Activated CD4-positive, alpha-beta T cell treated with anti-CD3 and anti-CD28 coated beads for 1 hour (primary cell): ENCODE data around the gene SPAG6.
"Not testable (repeated sequence)": the region's sequence is repeated elsewhere in the genome, so short reads cannot be mapped to it uniquely, and the experiment has no call there.

ENCODE experiments used
- DNase-seq: peaks from one replicate; pipeline ENCODE4 v3.0.0-alpha.2; 2020

SPAG6 gene

DNA sequence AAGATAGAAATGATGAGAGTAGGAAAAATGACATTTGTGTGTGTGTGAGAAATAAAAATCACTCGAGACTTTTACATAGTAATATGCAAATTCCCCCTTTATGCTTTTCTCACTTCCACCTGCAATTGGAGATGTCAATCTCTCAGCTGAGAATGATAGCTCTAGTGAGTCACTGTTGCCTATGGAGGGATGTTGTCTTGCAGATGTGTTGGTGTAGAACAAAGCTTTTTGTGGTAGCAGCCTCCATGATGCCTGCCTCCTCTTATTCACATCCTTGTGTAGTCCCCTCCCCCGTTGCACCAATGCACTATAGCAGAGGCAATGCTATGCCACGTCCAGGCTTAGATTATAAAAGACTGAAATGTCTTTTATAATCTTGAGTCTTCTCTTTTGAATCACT is 33.8 kb downstream of the SPAG6 start:
- no peak for DNase-seq

DNA sequence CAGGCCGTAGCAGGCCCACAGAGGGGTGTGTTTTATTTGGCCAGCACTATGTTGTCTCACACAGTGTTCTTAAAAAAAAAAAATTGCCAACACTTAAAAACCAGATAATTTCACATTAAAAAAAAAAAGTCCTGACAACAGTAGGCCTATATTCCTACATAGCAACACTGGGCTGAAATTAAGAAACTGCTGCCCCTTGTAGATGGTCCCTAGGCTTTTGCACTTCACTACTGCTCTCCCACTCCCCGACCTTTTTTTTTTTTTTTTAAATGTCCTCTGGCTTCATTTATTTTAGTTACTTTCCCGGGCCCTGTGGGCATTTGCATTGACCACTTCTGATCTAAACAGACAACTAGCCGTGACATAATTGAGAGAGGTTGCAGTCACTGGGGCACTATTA is 36.0 kb downstream of the SPAG6 start:
- DNase-seq = no peak

DNA sequence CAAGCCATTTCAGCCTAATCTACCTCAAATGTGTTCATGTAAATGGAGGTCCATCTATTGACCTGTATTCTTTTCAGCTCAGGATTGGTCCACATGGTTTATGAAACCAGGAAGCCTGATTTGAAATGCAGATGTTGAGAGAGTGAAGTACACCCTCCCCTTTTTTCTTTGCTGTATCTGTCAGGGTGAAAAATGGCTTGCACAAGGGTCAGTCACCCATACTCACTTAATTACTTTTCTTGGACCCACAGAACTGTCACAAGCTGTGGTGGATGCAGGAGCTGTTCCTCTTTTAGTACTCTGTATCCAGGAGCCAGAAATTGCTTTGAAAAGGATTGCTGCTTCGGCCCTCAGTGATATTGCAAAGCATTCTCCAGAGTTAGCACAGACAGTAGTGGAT is 41.2 kb downstream of the SPAG6 start:
- DNase-seq = no peak

DNA sequence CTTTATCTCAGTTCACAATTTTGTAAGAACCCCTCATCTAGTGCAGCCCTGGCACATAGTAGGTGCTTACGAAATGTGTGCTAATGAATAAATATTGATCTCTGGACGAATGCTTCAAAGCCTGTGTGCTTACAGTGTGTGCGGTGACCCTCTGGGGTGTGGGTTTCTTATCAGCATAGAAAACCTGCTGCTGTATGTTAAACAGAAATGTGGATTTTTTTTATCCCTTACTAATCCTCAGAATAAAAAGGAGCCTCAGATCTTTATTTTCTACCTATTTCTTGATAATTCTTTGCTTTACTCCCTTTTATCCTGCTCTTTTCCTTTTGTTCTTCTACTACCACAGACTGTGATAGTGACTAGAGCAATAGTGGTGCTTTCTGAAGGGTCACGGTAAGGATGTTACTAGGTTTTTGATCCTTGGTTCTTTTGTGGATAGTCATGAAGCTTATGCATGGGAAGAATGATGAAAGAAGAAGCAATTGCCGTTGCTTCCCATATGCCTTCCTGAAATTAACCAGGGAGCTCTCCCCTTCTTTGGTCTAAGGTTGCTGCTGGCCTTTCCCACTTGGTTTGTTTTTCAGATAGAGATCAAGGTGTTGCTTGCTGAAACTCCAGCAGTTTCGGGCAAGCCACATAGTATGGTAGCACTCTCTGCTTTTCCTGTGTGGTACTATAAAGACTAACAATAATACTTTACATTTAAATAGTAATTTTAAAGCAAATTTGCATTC is 44.7 kb downstream of the SPAG6 start:
- DNase-seq = no peak

DNA sequence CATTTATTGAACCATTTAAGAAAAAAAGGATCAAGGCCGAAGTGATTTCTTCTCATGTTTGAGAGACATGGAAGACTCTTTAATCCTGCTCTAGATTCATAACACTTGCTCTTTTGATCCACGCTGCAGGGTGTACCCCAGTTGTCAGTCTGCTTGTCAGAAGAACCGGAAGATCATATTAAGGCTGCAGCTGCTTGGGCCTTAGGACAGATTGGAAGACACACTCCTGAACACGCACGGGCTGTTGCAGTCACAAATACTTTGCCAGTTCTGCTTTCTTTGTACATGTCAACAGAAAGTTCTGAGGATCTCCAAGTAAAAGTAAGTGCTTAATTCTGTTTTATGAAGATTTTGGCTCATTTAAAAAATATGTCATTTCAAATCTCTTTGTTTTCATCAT is 46.3 kb downstream of the SPAG6 start:
- DNase-seq = no peak

DNA sequence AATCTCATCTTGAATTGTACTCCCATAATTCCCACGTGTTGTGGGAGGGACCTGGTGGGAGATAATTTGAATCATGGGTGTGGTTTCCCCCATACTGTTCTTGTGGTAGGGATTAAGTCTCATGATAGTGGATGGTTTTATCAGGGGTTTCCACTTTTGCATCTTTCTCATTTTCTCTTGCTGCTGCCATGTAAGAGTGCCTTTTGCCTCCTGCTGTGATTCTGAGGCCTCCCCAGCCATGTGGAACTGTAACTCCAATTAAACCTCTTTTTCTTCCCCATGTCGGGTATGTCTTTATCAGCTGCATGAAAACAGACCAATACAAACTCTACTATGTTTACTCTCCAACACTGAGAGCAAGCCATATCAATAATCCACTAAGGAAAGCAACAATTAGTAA is 50.9 kb downstream of the SPAG6 start:
- DNase-seq = not testable (repeated sequence)

DNA sequence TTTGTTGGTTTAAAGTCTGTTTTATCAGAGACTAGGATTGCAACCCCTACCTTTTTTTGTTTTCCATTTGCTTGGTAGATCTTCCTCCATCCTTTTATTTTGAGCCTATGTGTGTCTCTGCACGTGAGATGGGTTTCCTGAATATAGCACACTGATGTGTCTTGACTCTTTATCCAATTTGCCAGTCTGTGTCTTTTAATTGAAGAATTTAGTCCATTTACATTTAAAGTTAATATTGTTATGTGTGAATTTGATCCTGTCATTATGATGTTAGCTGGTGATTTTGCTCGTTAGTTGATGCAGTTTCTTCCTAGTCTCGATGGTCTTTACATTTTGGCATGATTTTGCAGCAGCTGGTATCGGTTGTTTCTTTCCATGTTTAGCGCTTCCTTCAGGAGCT is 61.6 kb downstream of the SPAG6 start:
- not testable (repeated sequence) for DNase-seq

DNA sequence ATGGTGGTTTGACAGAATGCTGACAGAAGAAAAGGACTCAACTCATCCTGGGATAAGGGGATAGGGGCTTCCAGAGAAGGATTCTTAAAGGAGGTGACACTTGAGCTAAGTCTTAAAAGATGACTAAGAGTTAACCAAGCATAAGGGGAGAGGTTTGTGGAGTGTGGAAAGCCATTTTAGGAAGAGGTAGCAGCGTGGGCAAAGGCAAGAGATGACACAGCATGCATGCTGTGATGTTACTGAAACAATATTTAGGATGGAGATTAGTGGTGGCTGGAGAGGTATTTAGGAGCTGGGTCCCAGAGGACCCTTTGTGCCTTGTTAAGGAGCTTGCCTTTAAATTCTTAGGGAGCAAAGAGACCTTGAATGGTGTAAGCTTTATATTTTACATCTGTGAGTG is 65.1 kb downstream of the SPAG6 start:
- no peak for DNase-seq

DNA sequence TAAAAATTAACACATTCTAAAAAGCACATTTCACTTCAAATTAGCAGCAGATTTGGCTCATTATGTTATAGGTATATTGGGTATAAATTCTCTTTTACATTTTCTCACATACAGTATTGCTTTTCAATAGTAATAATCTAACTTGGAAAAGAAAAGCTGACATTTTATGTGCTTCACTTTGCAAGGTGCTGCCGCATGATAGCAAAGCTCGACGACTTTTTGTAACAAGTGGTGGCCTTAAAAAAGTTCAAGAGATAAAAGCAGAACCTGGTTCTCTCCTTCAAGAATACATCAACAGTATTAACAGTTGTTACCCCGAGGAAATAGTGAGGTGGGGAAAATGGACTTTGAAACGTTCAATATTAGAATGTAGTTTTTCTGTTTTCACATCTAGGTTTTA is 65.5 kb downstream of the SPAG6 start:
- no peak for DNase-seq

DNA sequence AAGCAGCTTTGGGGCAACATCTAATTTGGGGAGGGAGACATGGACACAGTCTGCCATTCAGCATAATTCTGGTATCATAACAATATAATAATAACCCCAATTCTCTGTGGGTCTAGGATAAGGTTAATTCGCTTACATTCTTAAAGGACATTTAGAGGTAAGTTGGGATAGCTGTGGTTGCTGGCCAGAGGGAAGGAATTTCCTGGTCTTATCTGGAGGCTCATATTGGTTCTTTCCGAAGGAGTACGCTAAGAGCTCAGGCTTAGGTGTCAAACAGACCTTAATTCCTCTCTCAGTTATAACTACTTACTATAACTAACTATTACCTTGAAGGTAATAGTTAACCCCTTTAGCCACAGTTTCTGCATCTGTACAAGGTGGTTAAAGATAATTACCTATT is 68.8 kb downstream of the SPAG6 start:
- no peak for DNase-seq

DNA sequence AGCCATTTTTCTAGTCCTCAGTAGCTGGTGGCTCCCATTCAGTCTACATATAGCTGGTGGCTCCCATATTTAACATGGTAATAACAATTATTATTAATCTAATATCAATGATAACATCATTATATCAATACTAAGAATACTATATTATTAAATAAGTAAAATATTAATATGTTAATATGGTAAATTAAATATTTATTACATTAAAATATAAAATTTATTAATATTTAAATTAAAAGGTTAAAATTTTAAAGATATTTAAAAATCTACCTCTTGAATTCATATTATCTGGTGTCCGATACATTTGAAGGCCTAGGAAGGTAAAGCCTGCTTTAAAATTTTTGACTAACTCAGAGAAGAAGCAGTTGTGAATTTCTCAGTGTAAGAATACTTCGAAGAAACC is 69.8 kb downstream of the SPAG6 start:
- DNase-seq = no peak

DNA sequence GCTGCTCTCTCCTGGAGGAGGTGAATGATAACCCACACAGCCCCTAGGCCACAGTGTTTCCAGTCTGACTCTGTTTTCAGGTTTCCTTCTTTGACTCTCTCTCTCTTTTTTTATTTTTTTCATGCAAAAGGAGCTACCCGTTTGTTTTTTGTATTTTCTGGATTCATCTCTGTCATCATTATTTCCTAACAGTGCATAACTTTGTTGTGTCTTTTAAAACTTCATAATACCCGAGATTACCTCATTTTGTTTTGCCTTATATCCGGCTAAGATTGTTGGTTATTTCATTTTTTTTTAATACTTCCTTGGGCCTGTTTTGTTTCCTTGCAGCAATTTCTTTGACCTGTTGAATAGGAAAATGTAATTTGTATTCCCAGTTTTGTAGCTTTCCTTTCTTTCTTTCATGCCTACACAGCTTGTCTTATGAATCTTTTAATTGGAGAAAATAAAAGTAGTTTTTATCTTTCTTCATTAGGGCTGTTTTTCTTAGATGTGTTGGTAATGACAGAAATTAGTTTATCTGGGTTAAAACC is 72.5 kb downstream of the SPAG6 start:
- no peak for DNase-seq

DNA sequence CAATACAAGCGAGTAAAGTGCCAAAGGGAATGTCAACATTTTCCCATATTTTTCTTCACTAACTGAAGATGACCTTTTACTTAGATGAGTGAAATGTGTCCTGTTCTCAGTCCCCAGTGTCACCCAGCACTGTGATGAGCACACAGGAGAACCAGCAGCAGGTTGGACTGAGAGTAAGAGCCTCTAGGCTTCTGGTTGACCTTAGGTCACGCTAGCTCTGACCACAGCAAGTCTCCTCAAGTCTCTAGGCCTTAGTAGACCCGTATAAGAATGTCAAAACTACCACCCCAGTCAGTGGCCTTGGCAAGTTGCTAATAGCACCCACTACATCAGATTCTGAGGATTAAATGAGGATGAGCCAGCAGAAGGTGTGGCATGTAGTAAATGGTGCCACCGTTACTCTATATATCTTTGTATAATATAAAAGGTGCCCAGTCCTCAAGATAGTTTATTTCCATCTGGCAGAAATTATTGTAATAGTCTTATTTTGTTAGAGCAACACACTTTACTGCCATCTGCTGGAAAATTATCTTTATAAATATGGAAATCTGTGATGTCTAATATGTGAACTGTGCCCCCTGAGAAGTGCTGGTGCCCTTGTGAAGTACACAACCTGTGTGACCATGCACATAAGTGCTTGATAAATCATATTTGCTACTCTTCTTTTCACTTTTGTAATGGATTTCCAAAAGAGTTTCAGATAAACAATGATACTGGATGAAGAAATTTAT is 75.7 kb downstream of the SPAG6 start:
- DNase-seq = no peak

DNA sequence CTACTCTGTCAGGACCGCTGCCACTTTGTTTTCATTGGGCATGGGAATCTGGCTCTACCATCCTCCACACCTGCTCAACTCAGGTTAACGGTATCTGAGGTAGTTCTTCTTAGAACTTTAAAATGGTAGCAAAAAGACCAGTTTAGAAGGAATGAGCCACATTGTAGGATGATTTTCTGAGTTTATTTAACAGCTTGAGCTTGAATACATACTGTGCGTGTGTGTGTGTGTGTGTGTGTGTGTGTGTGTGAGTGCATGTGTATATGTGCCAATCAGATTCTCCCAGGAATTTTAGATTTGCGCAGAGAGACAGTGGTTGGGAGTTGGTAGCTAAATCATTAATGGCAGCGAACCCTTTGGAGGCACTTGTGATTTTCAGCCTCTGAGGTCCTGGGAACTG is 81.4 kb downstream of the SPAG6 start:
- DNase-seq = no peak

DNA sequence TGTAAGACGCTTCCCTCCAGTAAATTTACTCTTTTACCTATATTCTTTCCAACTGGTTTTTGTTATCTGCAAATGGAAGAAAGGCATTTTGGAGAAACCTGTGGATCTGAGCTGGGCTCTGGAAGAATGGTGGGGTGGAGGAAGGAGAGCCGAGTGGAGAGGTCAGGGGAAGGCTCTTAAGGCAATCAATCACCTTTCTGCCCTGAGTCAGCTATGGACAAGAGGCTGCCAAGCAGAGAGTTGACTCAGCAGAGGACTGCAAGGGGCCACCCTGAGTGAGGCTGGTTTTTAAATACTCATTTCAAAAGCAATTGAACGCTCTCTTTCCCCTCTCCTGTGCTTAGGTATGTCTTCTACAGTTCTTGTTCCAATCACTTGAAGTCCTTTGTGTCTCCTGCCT is 81.8 kb downstream of the SPAG6 start:
- DNase-seq = no peak

DNA sequence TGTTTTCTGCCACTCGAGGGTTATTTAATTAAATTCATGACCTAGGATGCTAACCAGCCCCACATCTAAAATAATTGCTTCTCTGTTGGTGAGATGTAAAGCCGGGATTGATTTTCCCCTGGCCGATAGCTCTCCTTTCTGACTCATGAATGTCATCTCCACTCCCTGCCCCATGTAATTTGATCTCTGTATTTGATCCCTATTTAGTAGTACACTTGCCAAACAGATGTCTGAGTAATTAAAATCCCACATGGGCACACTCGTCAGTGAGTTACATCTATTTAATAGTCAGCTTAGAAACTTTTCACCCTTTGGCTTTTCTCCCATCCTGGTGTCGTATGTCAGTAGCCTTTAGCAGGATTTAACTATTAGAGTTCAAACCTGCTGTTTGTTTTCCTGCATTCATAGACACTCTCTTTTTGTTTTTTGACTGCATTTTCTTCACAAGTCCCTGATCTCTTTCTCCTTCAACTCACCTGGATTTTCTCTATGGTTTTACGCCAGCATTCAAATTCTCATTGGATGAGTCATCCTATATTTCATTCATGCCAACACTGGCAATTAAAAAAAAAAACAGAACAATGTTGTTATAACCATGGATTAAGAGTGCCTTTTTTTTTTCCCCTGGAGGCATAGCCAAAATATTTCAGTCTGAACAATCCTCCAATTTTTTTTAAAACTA is 82.7 kb downstream of the SPAG6 start:
- no peak for DNase-seq

DNA sequence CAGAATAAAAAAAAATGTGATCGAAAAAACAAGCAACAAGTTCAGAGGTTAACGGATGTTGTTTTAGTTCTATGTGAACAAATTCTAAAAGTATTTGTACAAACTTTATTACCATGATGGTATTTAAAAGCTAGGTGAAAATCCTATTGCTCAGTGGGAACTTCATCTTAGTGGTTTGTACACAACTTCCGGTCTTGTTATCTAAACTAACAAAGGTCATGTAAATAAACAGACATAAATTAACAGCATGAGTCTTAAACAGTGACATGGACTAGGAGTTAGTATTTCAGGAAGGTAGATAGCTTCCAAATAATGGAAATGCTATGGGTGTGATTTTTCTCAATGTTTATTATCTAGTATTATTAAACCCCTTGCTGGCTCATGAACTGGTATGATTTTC is 83.8 kb downstream of the SPAG6 start:
- no peak for DNase-seq

DNA sequence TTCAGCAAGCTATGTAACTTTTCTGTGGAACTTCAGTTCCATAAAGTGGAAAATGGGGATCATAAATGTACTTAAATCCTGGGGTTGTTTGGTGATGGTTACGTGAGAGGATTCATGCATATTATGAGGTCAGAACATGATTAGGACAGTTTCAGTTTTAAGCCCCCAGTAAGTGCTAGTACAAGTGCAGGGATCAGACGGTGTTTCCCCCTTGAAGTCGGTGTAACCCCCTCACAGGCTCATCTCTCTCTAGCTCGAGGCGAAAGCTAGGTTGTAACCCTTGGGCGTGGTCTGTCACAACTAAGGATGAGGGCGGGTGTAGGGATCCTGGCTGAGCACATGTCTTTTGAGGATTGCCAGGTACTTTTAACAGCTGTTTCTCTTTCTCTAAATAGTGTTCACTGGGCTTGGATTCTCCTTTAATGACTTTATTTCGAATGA is 84.7 kb downstream of the SPAG6 start:
- DNase-seq = no peak

DNA sequence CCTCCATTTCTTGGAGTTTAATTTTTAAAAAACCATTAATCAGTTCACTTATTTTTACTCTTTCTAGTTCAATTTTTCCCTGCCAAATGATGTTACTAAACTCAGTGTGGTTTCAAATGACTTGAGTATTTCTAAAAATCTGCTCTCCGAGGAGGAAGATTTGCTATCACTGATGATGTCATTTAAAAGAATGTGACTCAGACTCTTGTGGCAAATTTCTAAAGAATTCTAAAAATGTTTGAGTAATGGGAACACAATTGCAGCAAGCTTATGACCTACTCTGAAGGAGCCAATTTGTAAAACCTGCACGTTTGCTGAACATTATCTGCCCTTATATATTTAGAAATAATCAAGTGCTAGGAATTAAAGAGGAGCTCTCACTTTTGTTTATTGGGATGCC is 88.6 kb downstream of the SPAG6 start:
- no peak for DNase-seq

DNA sequence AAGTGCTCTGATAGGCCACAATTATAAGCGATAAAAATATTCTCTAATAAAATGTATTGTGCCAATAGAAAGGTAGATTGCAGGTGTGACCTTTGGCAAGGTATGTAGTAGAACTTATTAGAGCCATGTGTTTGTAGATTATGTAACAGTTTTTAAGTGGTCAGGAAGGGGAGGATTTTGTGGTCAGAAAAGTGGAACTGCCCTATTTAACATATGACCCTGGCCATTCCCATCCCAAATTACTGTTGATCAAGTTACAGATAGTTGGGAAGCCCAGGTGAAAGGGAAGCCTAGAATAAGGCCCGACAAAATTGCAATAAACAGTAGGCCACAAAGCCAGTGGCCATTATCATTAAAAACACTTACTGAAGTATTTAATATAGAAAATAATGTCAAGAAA is 89.2 kb downstream of the SPAG6 start:
- no peak for DNase-seq

DNA sequence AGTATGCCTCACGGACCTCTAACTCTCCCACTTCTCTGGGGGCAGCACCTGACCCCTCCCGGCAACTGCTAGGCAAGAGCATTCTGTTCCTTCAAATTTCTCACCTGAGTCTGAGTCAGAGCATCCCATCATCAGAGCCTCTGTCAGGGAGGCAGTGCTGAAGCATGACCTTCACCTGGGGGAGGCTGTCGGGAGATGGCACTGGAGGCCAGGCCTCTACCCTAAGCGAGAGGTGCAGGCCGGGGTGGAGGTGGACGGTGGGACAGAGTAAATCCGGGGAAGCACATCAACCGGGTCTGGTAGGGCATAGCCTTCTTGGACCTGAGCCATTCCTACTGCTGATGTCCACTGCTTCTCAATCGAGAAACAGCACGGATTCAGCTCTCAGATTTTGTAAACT is 90.4 kb downstream of the SPAG6 start:
- DNase-seq = no peak

DNA sequence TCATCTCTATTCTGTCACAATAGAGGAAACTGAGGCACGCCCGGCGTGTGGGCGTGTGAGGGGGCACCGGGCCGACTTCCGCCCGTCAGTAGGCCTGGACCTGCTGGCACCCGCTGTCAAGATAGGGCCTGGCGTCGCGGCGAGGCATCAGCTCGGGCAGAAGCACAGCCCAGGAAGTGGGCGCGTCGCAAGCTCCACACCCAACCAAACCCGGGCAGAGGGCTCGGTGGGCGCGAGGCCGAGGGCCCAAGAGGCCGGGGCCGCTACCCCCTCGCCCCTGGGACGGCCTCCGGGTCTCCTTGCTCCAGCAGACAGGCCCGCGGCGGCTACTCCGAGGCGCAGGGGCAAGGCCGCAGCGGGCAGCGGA is 91.2 kb downstream of the SPAG6 start:
- no peak for DNase-seq

DNA sequence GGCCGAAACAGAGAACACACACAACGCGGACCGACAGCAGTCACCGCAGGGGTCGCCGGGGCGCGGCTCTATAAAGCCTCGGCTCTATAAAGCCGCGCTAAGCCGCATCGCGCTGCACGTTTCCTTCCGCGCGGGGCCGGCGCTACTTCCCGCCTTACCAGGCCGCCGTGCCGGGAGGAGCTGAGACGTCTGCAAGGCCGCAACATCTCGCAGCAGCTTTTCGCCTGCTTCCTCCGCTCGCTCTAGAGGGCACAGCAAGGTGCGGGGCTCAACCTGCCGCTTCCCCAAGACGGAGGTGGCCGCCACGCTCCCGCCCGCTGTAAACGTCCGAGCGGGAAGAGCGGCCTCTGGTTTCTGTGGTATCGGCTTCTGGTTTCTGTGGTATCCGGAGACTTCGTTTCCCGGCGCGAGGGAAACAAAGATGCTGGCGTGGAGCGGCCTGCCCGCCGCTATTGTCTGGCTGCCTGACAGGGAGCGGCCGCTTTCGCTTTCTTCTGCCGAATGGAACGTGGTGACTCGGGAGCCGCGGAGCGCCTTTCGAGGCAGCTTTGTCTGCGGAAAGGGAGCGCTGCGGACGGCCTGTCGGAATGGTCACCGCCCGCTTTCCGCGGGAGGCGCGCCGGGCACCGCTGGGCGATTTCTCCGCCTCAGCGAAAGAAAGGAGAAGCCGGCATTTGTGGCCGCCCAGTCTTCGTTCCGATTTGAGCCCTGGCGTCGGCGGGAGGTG is 91.8 kb downstream of the SPAG6 start:
- DNase-seq = peak; percentile 89
